Measurements from ENCODE around the gene TCF3. TPM values are rescaled to one million over a fixed set of nuclear protein-coding genes. Genes with fewer than 3 reads are reported as not detected.
"Not testable (repeated sequence)": the region's sequence is repeated elsewhere in the genome, so short reads cannot be mapped to it uniquely, and the experiment has no call there.

The TCF3 gene
- total RNA-seq, 1 experiment from 2014 or later, result 304 TPM

DNA sequence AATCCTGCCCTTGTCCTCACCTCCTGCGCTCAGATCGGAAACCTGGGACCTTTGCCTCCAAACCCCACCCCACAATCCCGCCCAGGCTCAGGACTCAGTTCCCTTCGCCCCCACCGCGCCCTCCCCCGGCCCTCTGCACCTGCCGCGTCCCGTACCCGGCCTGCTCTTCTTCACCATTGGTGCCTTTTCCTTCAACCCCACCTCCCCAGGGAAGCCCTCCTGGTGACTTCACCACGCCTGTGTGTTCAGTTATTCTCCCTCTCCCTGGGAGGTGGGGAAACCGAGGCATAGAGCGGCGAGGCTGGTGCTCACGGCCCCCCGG, 19.3 kb upstream of the TCF3 start:
- Histone ChIP-seq H4K8ac (replicated peaks; ENCODE audit: insufficient read length, low read depth, low read length) (no peak overlapping the region), H4K91ac (ENCODE audit: insufficient read length, low read depth, low read length) (no peak overlapping the region), H3K79me1 (ENCODE audit: insufficient read depth, low read depth, low read length, poor library complexity, severe bottlenecking) (no peaks in the 10 kb centered on the region), H3K9me3 (ENCODE audit: control insufficient read depth, low read depth, low read length) (no peaks in the 10 kb centered on the region), H3K23ac (ENCODE audit: insufficient read length, low read depth, low read length) (no peak overlapping the region), H3K27me3 (ENCODE audit: insufficient read depth, low read length) (peaks cover 38% of the 10 kb centered on the region), H3K9ac (ENCODE audit: extremely low read depth, insufficient read length, low read length) (no peak overlapping the region), H2BK20ac (ENCODE audit: low read depth, low read length, poor library complexity, severe bottlenecking) (no peak overlapping the region), H3K4me2 (ENCODE audit: insufficient read depth, insufficient read length, low read length) (peak overlapping the region; percentile 45), H3K4me1 (ENCODE audit: insufficient read depth, low read length) (no peaks in the 10 kb centered on the region; the same call in 1 of the 2 replicates), H3K14ac (ENCODE audit: insufficient read depth, low read length) (no peak overlapping the region), H2BK5ac (ENCODE audit: insufficient read length, low read length) (no peak overlapping the region), H3K56ac (ENCODE audit: insufficient read length, low read depth, low read length) (no peak overlapping the region), H4K5ac (ENCODE audit: insufficient read length, low read depth, low read length) (no peak overlapping the region), H3K27ac (ENCODE audit: insufficient read length, low read depth, low read length) (no peak overlapping the region), H3K4ac (ENCODE audit: low read depth, low read length) (no peak overlapping the region), H2BK15ac (ENCODE audit: low read depth, low read length) (no peak overlapping the region), H2BK120ac (ENCODE audit: low read depth, low read length, poor library complexity, severe bottlenecking) (no peak overlapping the region), H2AFZ (ENCODE audit: low read length) (no peak overlapping the region), H2AK5ac (ENCODE audit: insufficient read length, low read length) (no peak overlapping the region), H2BK12ac (ENCODE audit: insufficient read length, low read depth, low read length) (no peak overlapping the region), H3K18ac (ENCODE audit: insufficient read length, low read depth, low read length) (no peak overlapping the region), H3K23me2 (ENCODE audit: insufficient read length, low read depth, low read length, poor library complexity, severe bottlenecking) (peaks cover 17% of the 10 kb centered on the region), H4K20me1 (ENCODE audit: control insufficient read depth, insufficient read depth, insufficient read length) (no peaks in the 10 kb centered on the region), H3K79me2 (ENCODE audit: insufficient read depth, low read length) (no peaks in the 10 kb centered on the region), H3T11ph (ENCODE audit: low read length) (no peak overlapping the region)
- TF ChIP-seq, protein P1, sequence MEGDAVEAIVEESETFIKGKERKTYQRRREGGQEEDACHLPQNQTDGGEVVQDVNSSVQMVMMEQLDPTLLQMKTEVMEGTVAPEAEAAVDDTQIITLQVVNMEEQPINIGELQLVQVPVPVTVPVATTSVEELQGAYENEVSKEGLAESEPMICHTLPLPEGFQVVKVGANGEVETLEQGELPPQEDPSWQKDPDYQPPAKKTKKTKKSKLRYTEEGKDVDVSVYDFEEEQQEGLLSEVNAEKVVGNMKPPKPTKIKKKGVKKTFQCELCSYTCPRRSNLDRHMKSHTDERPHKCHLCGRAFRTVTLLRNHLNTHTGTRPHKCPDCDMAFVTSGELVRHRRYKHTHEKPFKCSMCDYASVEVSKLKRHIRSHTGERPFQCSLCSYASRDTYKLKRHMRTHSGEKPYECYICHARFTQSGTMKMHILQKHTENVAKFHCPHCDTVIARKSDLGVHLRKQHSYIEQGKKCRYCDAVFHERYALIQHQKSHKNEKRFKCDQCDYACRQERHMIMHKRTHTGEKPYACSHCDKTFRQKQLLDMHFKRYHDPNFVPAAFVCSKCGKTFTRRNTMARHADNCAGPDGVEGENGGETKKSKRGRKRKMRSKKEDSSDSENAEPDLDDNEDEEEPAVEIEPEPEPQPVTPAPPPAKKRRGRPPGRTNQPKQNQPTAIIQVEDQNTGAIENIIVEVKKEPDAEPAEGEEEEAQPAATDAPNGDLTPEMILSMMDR (conservative IDR thresholded peaks at IDR 0.05), result no peak
- Mint-ChIP-seq H3K27me3 (ENCODE audit: low read depth) (peaks cover 89% of the 10 kb centered on the region), H3K27ac (no peak overlapping the region), H3K36me3 (ENCODE audit: insufficient read depth in 1 of 3, low read depth in 3 of 3) (no peaks in the 10 kb centered on the region), H3K4me1 (peaks cover 11 to 34% of the 10 kb centered on the region in 2 experiments), H3K4me3 (peak overlapping the region in 1 of 2 experiments; percentile 74; a peak in 3 of 5 replicates), H3K9me3 (no peaks in the 10 kb centered on the region; a peak in 1 of 5 replicates)
- WGBS (ENCODE audit: extremely low coverage, insufficient read length, low lambda C conversion rate), result no CpG with 5 or more reads among the region's 17 CpGs
- DNase-seq, result peak; percentile 40

DNA sequence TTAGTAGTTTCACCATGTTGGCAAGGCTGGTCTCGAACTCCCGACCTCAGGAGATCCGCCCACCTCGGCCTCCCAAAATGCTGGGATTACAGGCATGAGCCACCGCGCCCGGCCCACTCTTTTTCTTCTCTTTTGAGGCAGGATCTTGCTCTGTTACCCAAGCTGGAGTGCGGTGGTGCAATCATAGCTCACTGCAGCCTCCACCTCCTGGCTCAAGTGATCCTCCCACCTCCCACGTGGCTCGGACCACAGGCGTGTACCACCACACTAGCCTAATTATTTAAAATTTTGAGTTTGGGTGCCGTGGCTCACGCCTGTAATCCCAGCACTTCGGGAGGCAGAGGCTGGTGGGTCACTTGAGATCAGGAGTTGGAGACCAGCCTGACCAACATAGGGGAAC, 18.3 kb upstream of the TCF3 start:
- H3K18ac ChIP-seq (ENCODE audit: insufficient read length, low read depth, low read length); H3K14ac ChIP-seq (ENCODE audit: insufficient read depth, low read length); H3K4me1 ChIP-seq (ENCODE audit: insufficient read depth, low read length); H3K27ac Mint-ChIP-seq; H3K9me3 Mint-ChIP-seq; H2BK12ac ChIP-seq (ENCODE audit: insufficient read length, low read depth, low read length); H4K8ac ChIP-seq (replicated peaks; ENCODE audit: insufficient read length, low read depth, low read length); H3K36me3 Mint-ChIP-seq (ENCODE audit: insufficient read depth in 1 of 3, low read depth in 3 of 3); H2BK20ac ChIP-seq (ENCODE audit: low read depth, low read length, poor library complexity, severe bottlenecking); H4K20me1 ChIP-seq (ENCODE audit: control insufficient read depth, insufficient read depth, insufficient read length); H3K79me1 ChIP-seq (ENCODE audit: insufficient read depth, low read depth, low read length, poor library complexity, severe bottlenecking); H4K91ac ChIP-seq (ENCODE audit: insufficient read length, low read depth, low read length); H3K4ac ChIP-seq (ENCODE audit: low read depth, low read length); H2BK5ac ChIP-seq (ENCODE audit: insufficient read length, low read length); H2BK120ac ChIP-seq (ENCODE audit: low read depth, low read length, poor library complexity, severe bottlenecking); H3K27ac ChIP-seq (ENCODE audit: insufficient read length, low read depth, low read length); H2AK5ac ChIP-seq (ENCODE audit: insufficient read length, low read length); H3K79me2 ChIP-seq (ENCODE audit: insufficient read depth, low read length); H3K56ac ChIP-seq (ENCODE audit: insufficient read length, low read depth, low read length); H2BK15ac ChIP-seq (ENCODE audit: low read depth, low read length); H4K5ac ChIP-seq (ENCODE audit: insufficient read length, low read depth, low read length); H3K4me2 ChIP-seq (ENCODE audit: insufficient read depth, insufficient read length, low read length); H3K9me3 ChIP-seq (ENCODE audit: control insufficient read depth, low read depth, low read length); DNase-seq; H3T11ph ChIP-seq (ENCODE audit: low read length); H3K23ac ChIP-seq (ENCODE audit: insufficient read length, low read depth, low read length); H3K9ac ChIP-seq (ENCODE audit: extremely low read depth, insufficient read length, low read length); H2AFZ ChIP-seq (ENCODE audit: low read length): not testable (repeated sequence)
- Histone ChIP-seq H3K23me2 (ENCODE audit: insufficient read length, low read depth, low read length, poor library complexity, severe bottlenecking) (peaks cover 17% of the 10 kb centered on the region), H3K27me3 (ENCODE audit: insufficient read depth, low read length) (peaks cover 38% of the 10 kb centered on the region)
- no CpG with 5 or more reads among the region's 14 CpGs for WGBS (ENCODE audit: extremely low coverage, insufficient read length, low lambda C conversion rate)
- Mint-ChIP-seq H3K27me3 (ENCODE audit: low read depth) (peaks cover 84% of the 10 kb centered on the region), H3K4me1 (peaks cover 13 to 32% of the 10 kb centered on the region in 2 experiments), H3K4me3 (0 out of 5 replicates have a peak overlapping the region, but pooled peaks of 1 of the 2 experiments have one; percentile 55)

Data from H9 (cell line).